CD14-positive monocyte (primary cell): ENCODE data around the gene THRB. TPM values are rescaled to one million over a fixed set of nuclear protein-coding genes. Genes with fewer than 3 reads are reported as not detected.

ENCODE experiments used
- DNase-seq, 3 donors: peaks; one replicate each; pipeline ENCODE4 v3.0.0-alpha.2; 2011 to 2022
- H2AFZ ChIP-seq: 2 replicates; pipeline ENCODE4 v1.6.0; 2012; ENCODE audit warnings: mild to moderate bottlenecking, low read depth, low read length, inconsistent platforms; ENCODE audit not compliant: insufficient read depth, poor library complexity, severe bottlenecking
- H3K27ac ChIP-seq, 2 donors: 1 replicate in 1 of 2; 2 replicates in 1 of 2; pipeline ENCODE4 v1.5.1; 2012 to 2013; ENCODE audit warnings: low read length in 2 of 2, control low read depth in 1 of 2, inconsistent platforms in 1 of 2, low read depth in 1 of 2, mild to moderate bottlenecking in 1 of 2
- H3K27me3 ChIP-seq, 2 donors: one replicate each; pipeline versions ENCODE4 v1.6.0 to v1.6.1; 2011 to 2013; ENCODE audit warnings: low read length in 2 of 2; ENCODE audit not compliant: control insufficient read depth in 2 of 2, insufficient read depth in 2 of 2
- H3K36me3 ChIP-seq, 2 donors: replicated peaks in 1 of 2; 1 replicate in 1 of 2; 2 replicates in 1 of 2; pipeline versions ENCODE4 v1.5.1 to v1.6.1; 2012 to 2013; ENCODE audit warnings: low read length in 2 of 2, control low read depth in 1 of 2, inconsistent platforms in 1 of 2, mild to moderate bottlenecking in 1 of 2; ENCODE audit not compliant: insufficient read depth in 2 of 2, control insufficient read depth in 1 of 2
- H3K4me1 ChIP-seq, 2 donors: 1 replicate in 1 of 2; 2 replicates in 1 of 2; pipeline versions ENCODE4 v1.5.1 to v1.6.1; 2012 to 2013; ENCODE audit warnings: low read length in 2 of 2, control low read depth in 1 of 2, inconsistent platforms in 1 of 2, mild to moderate bottlenecking in 1 of 2, moderate library complexity in 1 of 2; ENCODE audit not compliant: insufficient read depth in 2 of 2, control insufficient read depth in 1 of 2
- H3K4me2 ChIP-seq: replicated peaks from 2 replicates; pipeline ENCODE3; 2012; ENCODE audit warnings: low read length, moderate library complexity, mild to moderate bottlenecking; ENCODE audit not compliant: poor library complexity, severe bottlenecking; ENCODE audit errors: extremely low read depth
- H3K4me3 ChIP-seq, 3 experiments: fragments of 200-600 bp in 1 of 3; sonication (generic) in 1 of 3; replicated peaks in 1 of 3; 1 replicate in 2 of 3; 2 replicates in 1 of 3; pipeline ENCODE4 v1.5.1; 2011 to 2013; ENCODE audit warnings: low read length in 3 of 3, mild to moderate bottlenecking in 3 of 3, control low read depth in 2 of 3, low read depth in 2 of 3, inconsistent platforms in 1 of 3, moderate library complexity in 1 of 3
- H3K79me2 ChIP-seq: 2 replicates; pipeline ENCODE4 v1.6.0; 2012; ENCODE audit warnings: mild to moderate bottlenecking, control low read depth, inconsistent platforms, low read length, moderate library complexity; ENCODE audit not compliant: insufficient read depth
- H3K9ac ChIP-seq: 2 replicates; pipeline ENCODE4 v1.6.0; 2017; ENCODE audit warnings: low read length, mild to moderate bottlenecking; ENCODE audit not compliant: insufficient read depth, poor library complexity, severe bottlenecking
- H3K9me3 ChIP-seq, 2 donors: replicated peaks in 1 of 2; 1 replicate in 1 of 2; 2 replicates in 1 of 2; pipeline versions ENCODE4 v1.5.1 to v1.6.1; 2012 to 2013; ENCODE audit warnings: low read length in 2 of 2, control low read depth in 1 of 2; ENCODE audit not compliant: control insufficient read depth in 1 of 2, insufficient read depth in 1 of 2
- H4K20me1 ChIP-seq: 2 replicates; pipeline ENCODE4 v1.6.0; 2012; ENCODE audit warnings: mild to moderate bottlenecking, low read length, control low read depth, moderate library complexity; ENCODE audit not compliant: insufficient read depth
- H3K27ac Mint-ChIP-seq, 7 donors: one replicate each; pipeline ENCODE4 v1.8.0; 2020; ENCODE audit warnings: mild to moderate bottlenecking in 7 of 7, mixed read lengths in 7 of 7, moderate library complexity in 6 of 7, inconsistent platforms in 2 of 7
- H3K27me3 Mint-ChIP-seq, 3 donors: one replicate each; pipeline ENCODE4 v1.8.0; 2021 to 2022; ENCODE audit warnings: low read depth in 3 of 3, mild to moderate bottlenecking in 3 of 3, mixed read lengths in 3 of 3, moderate library complexity in 3 of 3, inconsistent platforms in 1 of 3
- H3K36me3 Mint-ChIP-seq, 2 donors: one replicate each; pipeline ENCODE4 v1.8.0; 2020; ENCODE audit warnings: mixed read lengths in 2 of 2, inconsistent platforms in 1 of 2, mild to moderate bottlenecking in 1 of 2
- H3K4me1 Mint-ChIP-seq: one replicate; pipeline ENCODE4 v1.8.0; 2020; ENCODE audit warnings: mild to moderate bottlenecking, mixed read lengths
- H3K4me3 Mint-ChIP-seq, 2 donors: one replicate each; pipeline ENCODE4 v1.8.0; 2020; ENCODE audit warnings: mild to moderate bottlenecking in 2 of 2, mixed read lengths in 2 of 2, moderate library complexity in 1 of 2
- H3K9me3 Mint-ChIP-seq, 7 donors: one replicate each; pipeline ENCODE4 v1.8.0; 2020 to 2022; ENCODE audit warnings: mixed read lengths in 7 of 7, mild to moderate bottlenecking in 6 of 7, moderate library complexity in 6 of 7, inconsistent platforms in 2 of 7
- CTCF ChIP-seq: fragments of 200-600 bp; IDR thresholded peaks from one replicate; pipeline ENCODE4 v1.8.0; 2022; ENCODE audit warnings: antibody characterized with exemption, mild to moderate bottlenecking
- WGBS: methylation state at CpG from one replicate; pipeline ENCODE4 v1.1.5; 2013; ENCODE audit warnings: missing lambda C conversion rate; ENCODE audit not compliant: insufficient coverage; 5-methylcytosine and 5-hydroxymethylcytosine counted together
- intact Hi-C, 2 donors: fragments of 100-400 bp; cut with micrococcal nuclease; formaldehyde crosslinking; loops; one replicate each; pipeline versions ENCODE4 v1.15.0 to v1.15.1; 2023
- polyA plus RNA-seq, 3 donors: library from polyadenylated mRNA; depleted of rRNA in 1 of 3; unstranded in 2 of 3; stranded (reverse) in 1 of 3; fragments of 300-500 nt in 2 of 3; fragments of >200 nt in 1 of 3; fragmentation: Illumina TruSeq in 2 of 3; gene quantifications; 1 replicate in 2 of 3; 2 replicates in 1 of 3; pipeline ENCODE4 v1.2.3, GENCODE V29; 2012 to 2021

THRB gene
- polyA plus RNA-seq, 3 donors = 0.05 TPM; not detected in 2

GRCh38 chr3:24372559-24373197, 122.0 kb downstream of the THRB start:
- Histone ChIP-seq H3K4me3 (no peak overlapping the region), H4K20me1 (no peaks in the 10 kb centered on the region), H3K27ac (no peak overlapping the region), H3K9me3 (no peaks in the 10 kb centered on the region), H3K27me3 (no peaks in the 10 kb centered on the region), H3K4me2 (no peak overlapping the region), H3K9ac (no peak overlapping the region), H3K4me1 (no peaks in the 10 kb centered on the region), H3K36me3 (no peaks in the 10 kb centered on the region), H2AFZ (no peak overlapping the region), H3K79me2 (no peaks in the 10 kb centered on the region)
- 100% methylated on average over 3 of the region's 3 CpGs for WGBS
- H3K27me3 Mint-ChIP-seq = no peaks in the 10 kb centered on the region
- no peak for DNase-seq
- H3K4me1 Mint-ChIP-seq = peaks cover 3% of the 10 kb centered on the region
- H3K9me3 Mint-ChIP-seq = no peaks in the 10 kb centered on the region
- intact Hi-C loops = no loop called here
- no peaks in the 10 kb centered on the region for H3K36me3 Mint-ChIP-seq
- no peak overlapping the region for H3K27ac Mint-ChIP-seq
- no peak for TF ChIP-seq CTCF
- H3K4me3 Mint-ChIP-seq = no peak overlapping the region

- Mint-ChIP-seq H3K36me3 (no peaks in the 10 kb centered on the region), H3K27ac (no peak overlapping the region), H3K27me3 (no peaks in the 10 kb centered on the region), H3K4me1 (no peaks in the 10 kb centered on the region), H3K9me3 (no peaks in the 10 kb centered on the region), H3K4me3 (no peak overlapping the region)
- Histone ChIP-seq H3K36me3 (no peaks in the 10 kb centered on the region), H3K27ac (no peak overlapping the region), H4K20me1 (no peaks in the 10 kb centered on the region), H3K9me3 (no peaks in the 10 kb centered on the region), H3K9ac (no peak overlapping the region), H3K79me2 (no peaks in the 10 kb centered on the region), H2AFZ (no peak overlapping the region), H3K4me3 (no peak overlapping the region), H3K27me3 (no peaks in the 10 kb centered on the region), H3K4me2 (no peak overlapping the region), H3K4me1 (no peaks in the 10 kb centered on the region)
- DNase-seq = no peak
- intact Hi-C loops = no loop called here
- no CpG with 5 or more reads among the region's 4 CpGs for WGBS
- no peak for TF ChIP-seq CTCF
These were observed 124.1 kb downstream of the THRB start for GRCh38 chr3:24370352-24371090.
